Uterus (tissue), 2 donors: ENCODE data around the gene KATNAL1.

Experiments used
- CTCF ChIP-seq, 4 experiments: fragments of 200-600 bp in 2 of 4; fragments of 450-650 bp in 2 of 4; sonication (generic) in 2 of 4; IDR thresholded peaks; one replicate each; pipeline ENCODE4 v1.5.1; 2016 to 2019; ENCODE audit warnings: antibody characterized with exemption in 4 of 4, mild to moderate bottlenecking in 2 of 4, moderate library complexity in 1 of 4
- POLR2A ChIP-seq, 2 donors: fragments of 450-650 bp; IDR thresholded peaks; one replicate each; pipeline ENCODE4 v1.6.1; 2016; ENCODE audit warnings: antibody characterized with exemption in 2 of 2, mild to moderate bottlenecking in 1 of 2, moderate library complexity in 1 of 2

GRCh38 chr13:30307971-30308290 lies 580 bp upstream of the KATNAL1 start:
- TF ChIP-seq POLR2A (IDR thresholded peaks at IDR 0.05), result no peak
- TF ChIP-seq CTCF (IDR thresholded peaks at IDR 0.05), result no peak
